HCT116 (cell line): ENCODE data around the gene GPR22. TPM values are rescaled to one million over a fixed set of nuclear protein-coding genes. Genes with fewer than 3 reads are reported as not detected.

Experiments
- ATAC-seq: fragments of 200-7000 bp; cut with Tn5 transposase; 2 replicates; pipeline ENCODE4 v1.9.1; 2020; ENCODE audit warnings: mild to moderate bottlenecking, moderate library complexity
- BruUV-seq: library from RNA; stranded (reverse); fragments of 400-500 nt; replicated peaks from 2 replicates; lab custom pipeline; 2021; lab: Mats Ljungman, UMichigan
- CTCF ChIA-PET: fragments of 300-600 bp; sonication (Branson Sonifier 250); formaldehyde crosslinking; loops from one replicate; lab custom pipeline; 2021; ENCODE audit warnings: antibody characterized with exemption; lab: Charles Lee
- POLR2A ChIA-PET: fragments of 300-600, 350-600 bp; sonication (Branson Sonifier 250); formaldehyde crosslinking; loops from one replicate; lab custom pipeline; 2021; ENCODE audit warnings: antibody characterized with exemption; lab: Charles Lee
- RAD21 ChIA-PET, 2 experiments: fragments of 300-600 bp; sonication (Branson Sonifier 250); formaldehyde crosslinking; loops; one replicate each; lab custom pipeline; 2023; ENCODE audit warnings: low total read pairs in 2 of 2; ENCODE audit not compliant: uncharacterized antibody in 2 of 2, unreplicated experiment in 2 of 2, low non-redundant PET in 1 of 2; lab: Charles Lee
- DNase-seq: peaks from one replicate; pipeline ENCODE4 v3.0.0-alpha.2; 2010; ENCODE audit warnings: low read depth, low spot score
- H2AFZ ChIP-seq: fragments of 200-600 bp; shearing (Covaris generic), sonication (generic); 2 replicates; pipeline ENCODE4 v1.6.1; 2017; ENCODE audit warnings: low read depth, mixed run types, mixed read lengths, antibody characterized with exemption, low read length; ENCODE audit not compliant: poor library complexity, severe bottlenecking
- H3K27ac ChIP-seq: 2 replicates; pipeline ENCODE4 v1.5.1; 2012; ENCODE audit warnings: low read depth, low read length
- H3K27me3 ChIP-seq: fragments of 200-600 bp; sonication (generic); 2 replicates; pipeline ENCODE4 v1.6.1; 2016; ENCODE audit warnings: mixed run types, low read length, mixed read lengths; ENCODE audit not compliant: insufficient read depth
- H3K36me3 ChIP-seq, 2 experiments: fragments of 200-500 bp in 1 of 2; fragments of 200-600 bp in 1 of 2; sonication (Bioruptor generic) in 1 of 2; sonication (generic) in 1 of 2; 2 replicates each; pipeline versions ENCODE4 v1.5.1 to v1.6.1; 2014 to 2016; ENCODE audit warnings: low read length in 2 of 2, inconsistent platforms in 1 of 2, mixed read lengths in 1 of 2, mixed run types in 1 of 2; ENCODE audit not compliant: insufficient read depth in 2 of 2, control insufficient read depth in 1 of 2
- H3K4me1 ChIP-seq, 2 experiments: fragments of 200-600 bp in 1 of 2; sonication (generic) in 1 of 2; 2 replicates each; pipeline versions ENCODE4 v1.5.1 to v1.6.1; 2012 to 2017; ENCODE audit warnings: low read length in 2 of 2, inconsistent platforms in 1 of 2, mild to moderate bottlenecking in 1 of 2, mixed read lengths in 1 of 2, mixed run types in 1 of 2, moderate library complexity in 1 of 2; ENCODE audit not compliant: insufficient read depth in 2 of 2, control insufficient read depth in 1 of 2
- H3K4me2 ChIP-seq: fragments of 200-600 bp; sonication (generic); 2 replicates; pipeline ENCODE4 v1.6.1; 2017; ENCODE audit warnings: mixed run types, low read length, mixed read lengths
- H3K4me3 ChIP-seq, 2 experiments: fragments of 200-600 bp in 1 of 2; sonication (generic) in 1 of 2; replicated peaks in 1 of 2; 2 replicates each; pipeline ENCODE4 v1.5.1; 2011 to 2016; ENCODE audit warnings: low read length in 2 of 2, control low read depth in 1 of 2, low read depth in 1 of 2, mild to moderate bottlenecking in 1 of 2, mixed read lengths in 1 of 2, mixed run types in 1 of 2
- H3K79me2 ChIP-seq: fragments of 200-600 bp; sonication (generic); 2 replicates; pipeline ENCODE4 v1.6.1; 2017; ENCODE audit warnings: mild to moderate bottlenecking, mixed run types, low read length, moderate library complexity, mixed read lengths; ENCODE audit not compliant: insufficient read depth
- H3K9ac ChIP-seq: fragments of 200-600 bp; sonication (generic); 2 replicates; pipeline ENCODE4 v1.6.1; 2016; ENCODE audit warnings: low read length, mixed read lengths
- H3K9me2 ChIP-seq: fragments of 200-600 bp; sonication (generic), shearing (Covaris generic); 2 replicates; pipeline ENCODE4 v1.6.1; 2017; ENCODE audit warnings: mixed run types, mild to moderate bottlenecking, moderate library complexity; ENCODE audit not compliant: insufficient read depth
- H3K9me3 ChIP-seq, 2 experiments: fragments of 200-500 bp in 1 of 2; fragments of 200-600 bp in 1 of 2; sonication (Bioruptor generic) in 1 of 2; sonication (generic) in 1 of 2; 2 replicates each; pipeline ENCODE4 v1.6.1; 2014 to 2017; ENCODE audit warnings: low read length in 2 of 2, mixed read lengths in 2 of 2, inconsistent platforms in 1 of 2, low read depth in 1 of 2, mild to moderate bottlenecking in 1 of 2, mixed run types in 1 of 2, moderate library complexity in 1 of 2; ENCODE audit not compliant: control insufficient read depth in 1 of 2, insufficient read depth in 1 of 2
- H4K20me1 ChIP-seq: fragments of 200-600 bp; sonication (generic), shearing (Covaris generic); 2 replicates; pipeline ENCODE4 v1.6.1; 2017; ENCODE audit warnings: mixed run types, mild to moderate bottlenecking, moderate library complexity; ENCODE audit not compliant: insufficient read depth
- CEBPB ChIP-seq: IDR thresholded peaks from 2 replicates; pipeline ENCODE4 v1.6.1; 2012; ENCODE audit warnings: low read depth
- CTCF ChIP-seq, 3 experiments: fragments of 200-600 bp in 1 of 3; sonication (generic) in 1 of 3; IDR thresholded peaks in 2 of 3; conservative IDR thresholded peaks in 1 of 3; 2 replicates each; pipeline ENCODE4 v1.5.1; 2012 to 2017; ENCODE audit warnings: low read depth in 2 of 3, low read length in 2 of 3, antibody characterized with exemption in 1 of 3, borderline replicate concordance in 1 of 3, control low read depth in 1 of 3, mild to moderate bottlenecking in 1 of 3, mixed read lengths in 1 of 3, mixed run types in 1 of 3, moderate library complexity in 1 of 3; ENCODE audit not compliant: insufficient read depth in 1 of 3
- EZH2 ChIP-seq: fragments of 200-600 bp; sonication (generic); IDR thresholded peaks from 2 replicates; pipeline ENCODE4 v1.6.1; 2017; ENCODE audit warnings: antibody characterized with exemption, mixed run types
- EZH2phosphoT487 ChIP-seq: fragments of 200-600 bp; IDR thresholded peaks from 2 replicates; pipeline ENCODE4 v1.6.1; 2018; ENCODE audit warnings: antibody characterized with exemption, borderline replicate concordance
- FOSL1 ChIP-seq: IDR thresholded peaks from 2 replicates; pipeline ENCODE4 v1.6.1; 2012; ENCODE audit warnings: low read depth
- SP1 ChIP-seq: IDR thresholded peaks from 2 replicates; pipeline ENCODE4 v1.6.1; 2012; ENCODE audit warnings: low read depth
- TCF7L2 ChIP-seq: IDR thresholded peaks from 2 replicates; pipeline ENCODE4 v1.7.0; 2011; ENCODE audit warnings: borderline replicate concordance, inconsistent platforms; ENCODE audit not compliant: insufficient read depth, insufficient read length; ENCODE audit errors: extremely low read depth
- ZFX ChIP-seq: fragments of 450-650 bp; IDR thresholded peaks from 2 replicates; pipeline ENCODE4 v1.6.1; 2017
- intact Hi-C: fragments of 100-400 bp; cut with micrococcal nuclease; formaldehyde crosslinking; loops from 2 replicates; pipeline ENCODE4 v1.10.0; 2022
- total RNA-seq: library from RNA; stranded (reverse); gene quantifications from one replicate; pipeline ENCODE4 v1.2.1, GENCODE V29; 2021; ENCODE audit not compliant: unreplicated experiment

GPR22 gene
- total RNA-seq, 1 experiment from 2014 or later = not detected

GRCh38 chr7:107464666-107465226, 5.1 kb upstream of the GPR22 start:
- Histone ChIP-seq H4K20me1 (no peaks in the 10 kb centered on the region), H3K4me2 (no peak overlapping the region), H3K9ac (no peak overlapping the region), H2AFZ (no peak overlapping the region), H3K9me3 (no peaks in the 10 kb centered on the region)
- no peak for DNase-seq
- intact Hi-C loops = no loop called here
- RAD21 ChIA-PET = interaction anchor here in 1 of 2 experiments (1.4 kb wide), 1 partner anchor 410 kb away, joined by 3 read pairs; no protein-coding TSS in a partner anchor
- TF ChIP-seq EZH2 (no peak), TCF7L2 (no peak), ZFX (no peak)
- TF ChIP-seq, all 23 proteins: peak for 0
- Histone ChIP-seq H3K36me3 (no peaks in the 10 kb centered on the region), H3K4me1 (no peaks in the 10 kb centered on the region), H3K4me3 (no peak overlapping the region), H3K79me2 (no peaks in the 10 kb centered on the region), H3K27me3 (no peaks in the 10 kb centered on the region), H3K9me2 (no peaks in the 10 kb centered on the region), H3K27ac (no peak overlapping the region)
- ChIA-PET CTCF (interaction anchor here (1.0 to 2.8 kb wide), 4 partner anchors 36 to 415 kb away, joined by 4 to 21 read pairs (median 16); no protein-coding TSS in a partner anchor), POLR2A (no interaction called here)
- ATAC-seq = no peak
- no TSS peak for BruUV-seq

- no peaks in the 10 kb centered on the region for H3K9me2 ChIP-seq
- intact Hi-C loops = no loop called here
- BruUV-seq = no TSS peak
These were observed 1.9 kb upstream of the GPR22 start for GRCh38 chr7:107467972-107468371.

More at GRCh38 chr7:107467972-107468371, 1.9 kb upstream of the GPR22 start:
- Histone ChIP-seq H3K4me3 (no peak overlapping the region), H3K9ac (no peak overlapping the region), H3K79me2 (no peaks in the 10 kb centered on the region), H3K27me3 (no peaks in the 10 kb centered on the region), H3K36me3 (no peaks in the 10 kb centered on the region), H2AFZ (no peak overlapping the region), H4K20me1 (no peaks in the 10 kb centered on the region), H3K27ac (no peak overlapping the region), H3K4me1 (no peaks in the 10 kb centered on the region), H3K4me2 (no peak overlapping the region), H3K9me3 (no peaks in the 10 kb centered on the region)
- ChIA-PET CTCF (interaction anchor here (1.3 kb wide), 1 partner anchor 409 kb away, joined by 3 read pairs; no protein-coding TSS in a partner anchor), RAD21 (no interaction called here), POLR2A (no interaction called here)
- DNase-seq (no peak), ATAC-seq (no peak)
- TF ChIP-seq SP1 (no peak), TCF7L2 (no peak), CTCF (IDR thresholded peaks at IDR 0.05 in 2 of 3, conservative IDR thresholded peaks at IDR 0.05 in 1 of 3; ENCODE audit: borderline replicate concordance in 1 of 3, insufficient read depth in 1 of 3, low read depth in 2 of 3, low read length in 2 of 3) (no peak), EZH2 (no peak), CEBPB (no peak), FOSL1 (no peak), EZH2phosphoT487 (no peak)
